AG04449 (cell line): Measurements from ENCODE around the gene LEAP2.

Experiments
- CTCF ChIA-PET: fragments of 350-600 bp; formaldehyde crosslinking; extraction: SDS; loops from one replicate; lab custom pipeline; 2021; ENCODE audit warnings: antibody characterized with exemption; lab: Yijun Ruan, JAX
- POLR2A ChIA-PET: fragments of 400-600, 350-600 bp; formaldehyde crosslinking; extraction: SDS; loops from one replicate; lab custom pipeline; 2020; ENCODE audit warnings: antibody characterized with exemption, inconsistent platforms; lab: Yijun Ruan, JAX
- DNase-seq: peaks from one replicate; pipeline ENCODE4 v3.0.0-alpha.2; 2010; ENCODE audit warnings: low read depth, low spot score
- H3K4me3 ChIP-seq: 2 replicates; pipeline ENCODE4 v1.5.1; 2011; ENCODE audit warnings: low read depth, mild to moderate bottlenecking, control low read depth, low read length
- CTCF ChIP-seq: IDR thresholded peaks from one replicate; pipeline ENCODE4 v1.5.1; 2011; ENCODE audit warnings: mild to moderate bottlenecking, moderate library complexity, low read length, control low read depth, inconsistent platforms; ENCODE audit not compliant: insufficient read depth; ENCODE audit errors: missing control alignments

The LEAP2 gene

GRCh38 chr5:132916086-132916485, 42.6 kb downstream of the LEAP2 start:
- no peak overlapping the region for H3K4me3 ChIP-seq
- POLR2A ChIA-PET = no interaction called here
- no peak for DNase-seq
- no peak for TF ChIP-seq CTCF
- CTCF ChIA-PET = no interaction called here
